ENCODE data around the gene DBNL.

The DBNL gene

DNA sequence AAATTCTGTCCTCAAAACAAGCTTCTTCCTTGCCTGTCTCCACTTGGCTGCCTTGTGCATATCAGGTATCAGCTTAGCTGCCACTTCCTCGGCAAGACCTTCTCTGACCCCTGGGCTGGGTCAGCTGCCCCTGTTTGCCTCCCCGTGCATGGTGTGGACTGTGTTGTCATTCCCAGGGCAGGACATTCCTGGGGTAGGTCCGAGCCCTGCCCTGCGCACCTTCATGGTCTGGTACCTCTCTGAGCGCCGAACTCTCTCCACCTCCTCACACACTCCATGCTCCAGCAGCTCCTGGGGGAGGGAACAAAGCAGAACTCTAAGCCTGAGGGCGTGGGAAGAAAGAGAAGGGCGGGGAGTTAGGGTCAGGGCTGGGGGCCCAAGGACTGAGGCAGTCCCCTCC is 34.0 kb downstream of the DBNL start:
- no peak for DNase-seq

GRCh38 chr7:44079331-44080021 is 35.0 kb downstream of the DBNL start:
- no peak for DNase-seq

DNA sequence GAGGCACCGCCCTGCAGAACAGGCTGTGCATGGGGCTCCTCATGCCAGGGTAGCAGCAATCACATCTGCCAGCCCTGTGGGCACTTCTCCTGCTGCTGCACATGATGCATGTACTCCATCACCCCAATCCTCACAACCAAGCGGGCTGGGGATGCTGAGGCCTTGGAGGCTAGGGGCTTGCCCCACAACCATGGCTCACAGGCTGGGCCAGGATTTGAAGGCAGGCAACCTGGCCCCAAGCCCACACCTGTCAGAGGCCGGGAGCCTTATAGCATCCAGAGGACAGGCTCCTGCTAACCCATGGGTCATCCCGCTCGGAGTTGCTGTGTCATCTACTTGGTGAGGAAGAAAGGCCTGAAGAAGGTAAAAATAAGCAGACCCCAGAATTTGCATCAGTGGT is 35.6 kb downstream of the DBNL start:
- no peak for DNase-seq

GRCh38 chr7:44080686-44081265 is 36.3 kb downstream of the DBNL start:
- no peak for DNase-seq

DNA sequence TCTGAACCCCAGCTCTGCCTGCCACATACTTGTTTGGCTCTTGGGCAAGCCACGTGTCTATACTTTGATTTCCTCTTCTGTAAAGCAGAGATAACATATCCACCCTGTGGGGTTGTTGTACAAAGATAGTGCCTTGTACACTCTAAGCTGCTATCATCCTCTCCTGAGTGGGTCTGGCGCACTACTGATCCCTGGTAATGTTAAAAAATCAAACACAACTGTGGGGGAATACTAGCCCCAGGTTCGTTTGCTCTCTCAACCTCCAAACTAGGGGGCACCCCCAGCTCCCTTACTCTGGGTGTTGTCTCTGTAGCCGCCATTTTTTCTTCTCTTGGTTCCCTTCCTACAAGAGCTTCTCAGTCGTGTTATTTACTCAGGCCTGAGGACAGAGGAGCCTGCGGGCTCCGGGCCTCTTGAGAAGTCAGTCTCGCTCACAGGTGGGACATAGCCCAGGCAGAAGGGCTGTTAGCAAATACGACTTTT is 36.8 kb downstream of the DBNL start:
- DNase-seq = no peak

DNA sequence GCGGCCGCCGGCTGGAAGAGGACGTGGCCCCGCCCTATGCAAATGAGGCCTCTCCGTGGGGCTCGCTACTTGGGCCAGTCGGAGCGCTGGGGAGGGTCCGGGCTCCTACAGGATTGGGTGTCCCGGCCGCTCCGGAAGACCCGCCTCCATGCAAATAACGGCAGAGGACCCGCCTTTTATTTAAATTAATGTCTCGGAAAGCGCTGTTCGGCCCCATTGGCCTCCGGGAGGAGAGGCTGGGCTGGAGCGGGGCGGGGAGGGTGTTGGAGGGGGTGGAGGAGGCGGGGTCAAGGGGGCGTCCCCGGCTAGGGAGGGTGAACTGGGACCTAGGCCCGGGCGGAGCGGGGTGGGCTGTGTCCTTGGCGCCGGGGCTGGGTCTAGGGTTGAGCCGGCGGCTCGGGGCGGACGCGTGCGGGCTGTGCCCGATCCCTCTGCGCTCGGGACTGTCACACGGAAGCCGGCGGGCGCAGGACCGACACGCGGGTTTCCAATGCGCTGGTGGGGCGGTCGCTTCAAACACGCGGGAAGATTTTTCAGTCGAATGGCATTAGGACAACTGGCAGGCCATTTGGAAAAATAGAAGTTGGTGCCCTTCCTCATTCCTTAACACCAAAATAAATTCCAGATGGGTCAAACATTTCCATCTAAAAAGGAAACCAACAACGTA is 38.2 kb downstream of the DBNL start:
- peak; percentile 99 for DNase-seq

- DNase-seq = no peak
These were observed 39.3 kb downstream of the DBNL start for GRCh38 chr7:44083796-44084195.

DNA sequence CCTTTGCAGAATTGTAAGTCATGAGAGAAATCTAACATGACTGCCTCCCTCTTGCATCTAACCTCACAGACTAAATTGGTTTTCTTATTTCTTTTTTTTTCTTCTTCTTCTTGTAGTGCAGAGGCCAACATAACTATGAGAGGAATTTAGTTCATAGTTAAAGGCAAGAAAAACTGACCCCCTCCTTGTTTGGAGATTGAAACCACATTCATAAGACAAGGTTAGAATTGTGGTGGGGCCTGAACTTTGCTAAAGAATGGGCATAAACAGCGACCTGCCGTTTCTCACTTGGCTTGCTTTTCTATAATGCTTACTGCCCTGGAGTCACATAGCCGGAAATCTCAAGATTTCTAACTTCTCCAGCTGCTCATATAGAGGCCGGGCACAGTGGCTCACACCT is 40.2 kb downstream of the DBNL start:
- DNase-seq = no peak

- no peak for DNase-seq
These were observed 41.0 kb downstream of the DBNL start for GRCh38 chr7:44085546-44085945.

DNA sequence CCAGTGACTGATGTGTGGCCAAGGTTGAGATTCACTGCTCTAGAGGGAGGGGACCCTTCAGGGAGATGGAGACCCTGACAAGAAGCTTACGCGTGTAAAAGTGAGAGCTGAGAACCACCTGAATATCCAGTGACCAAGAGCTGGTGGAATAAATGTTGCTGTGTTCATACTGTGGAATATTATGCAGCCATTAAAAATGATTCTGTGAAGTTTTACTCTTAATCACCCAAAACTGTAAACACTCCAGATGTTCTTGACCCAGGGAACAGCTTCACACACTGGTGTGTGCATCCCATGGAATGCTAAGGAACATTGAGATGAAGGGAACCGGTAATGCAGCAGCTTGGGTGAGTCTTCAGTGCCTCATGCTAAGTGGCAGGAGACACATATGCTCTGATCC is 42.1 kb downstream of the DBNL start:
- no peak for DNase-seq

- DNase-seq = no peak
These were observed 43.7 kb downstream of the DBNL start for GRCh38 chr7:44087911-44088838.

- DNase-seq = no peak
These were observed 48.7 kb downstream of the DBNL start for GRCh38 chr7:44093102-44093641.

- no peak for DNase-seq
These were observed 49.9 kb downstream of the DBNL start for GRCh38 chr7:44094365-44094764.

DNA sequence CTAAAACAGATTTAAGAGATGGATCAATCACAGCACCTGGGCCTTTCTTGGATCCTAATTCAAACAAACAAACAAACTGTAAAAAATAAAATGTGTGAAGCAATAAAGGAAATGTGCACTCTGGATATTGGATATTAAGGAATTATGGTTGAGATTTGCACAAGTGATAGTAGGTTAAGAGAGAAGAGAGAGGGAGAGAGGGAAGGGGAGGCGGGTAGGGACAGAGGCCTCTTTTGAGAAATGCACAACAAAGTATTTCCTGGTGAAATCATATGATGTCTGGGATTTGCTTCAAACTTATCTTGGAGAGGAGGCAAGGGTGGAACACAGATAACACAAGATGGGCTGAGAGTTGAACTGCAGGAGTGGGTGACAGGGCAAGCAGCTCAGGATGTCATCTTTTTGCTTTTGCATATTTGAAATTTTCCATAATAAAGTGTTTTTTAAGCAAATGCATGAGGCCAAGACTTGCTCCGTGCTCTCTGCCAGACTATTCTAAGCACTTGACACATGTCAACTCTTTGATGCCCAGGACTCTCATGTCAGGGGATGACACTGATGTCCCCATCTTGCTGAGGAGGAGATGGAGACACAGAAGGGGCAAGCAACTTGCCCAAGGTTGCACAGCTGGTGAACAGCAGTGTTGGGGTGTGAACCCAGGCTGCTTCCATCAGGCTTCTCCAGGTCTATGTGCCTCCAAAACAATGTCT is 50.5 kb downstream of the DBNL start:
- DNase-seq = no peak

DNA sequence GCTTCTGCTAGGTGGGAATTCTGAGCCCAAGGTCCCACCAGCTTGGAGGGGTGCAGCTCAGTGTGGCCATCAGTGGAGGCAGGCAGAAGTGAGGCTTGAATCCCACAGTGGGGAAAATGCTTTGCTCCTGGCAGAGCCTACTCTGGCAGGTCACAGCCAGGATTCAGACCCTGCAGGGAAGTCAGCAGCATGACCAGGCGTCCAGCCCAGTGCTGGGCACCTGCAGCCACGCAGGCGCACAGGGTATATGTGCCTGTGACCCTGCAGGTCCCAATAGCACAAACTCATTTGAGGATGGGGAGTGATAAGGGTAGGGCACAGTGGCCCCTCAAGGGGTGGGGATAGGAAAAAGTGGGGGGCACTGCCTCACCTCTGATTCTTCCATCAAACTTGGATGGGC is 51.3 kb downstream of the DBNL start:
- no peak for DNase-seq

DNA sequence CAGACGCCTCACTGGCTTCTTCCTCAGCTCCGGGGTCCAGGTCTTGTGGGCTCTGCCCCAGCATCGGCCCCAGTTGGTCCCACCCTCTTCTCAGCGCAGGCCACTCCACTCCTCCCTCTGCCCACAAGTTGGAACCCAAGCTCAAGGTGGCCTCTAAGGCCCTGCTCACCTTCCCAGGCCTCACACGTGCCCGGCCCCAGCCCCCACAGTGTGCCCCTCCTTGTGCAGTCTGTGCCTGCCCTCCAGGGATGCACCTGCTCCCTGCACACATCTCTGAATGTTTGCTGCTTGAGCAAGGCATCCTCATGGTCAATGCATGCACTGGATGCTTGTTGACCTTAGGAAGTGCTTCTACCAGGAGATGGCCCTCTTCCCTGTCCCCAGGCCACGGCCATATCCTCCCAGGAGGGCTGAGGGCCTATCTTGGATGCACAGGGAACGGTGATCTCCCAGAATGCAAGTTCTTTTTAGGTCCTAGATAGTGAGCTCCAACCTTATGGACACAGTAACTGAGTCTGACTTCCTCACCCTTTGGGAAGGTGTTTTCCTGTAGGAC is 51.9 kb downstream of the DBNL start:
- no peak for DNase-seq

- DNase-seq = no peak
These were observed 52.8 kb downstream of the DBNL start for GRCh38 chr7:44097064-44097932.

DNA sequence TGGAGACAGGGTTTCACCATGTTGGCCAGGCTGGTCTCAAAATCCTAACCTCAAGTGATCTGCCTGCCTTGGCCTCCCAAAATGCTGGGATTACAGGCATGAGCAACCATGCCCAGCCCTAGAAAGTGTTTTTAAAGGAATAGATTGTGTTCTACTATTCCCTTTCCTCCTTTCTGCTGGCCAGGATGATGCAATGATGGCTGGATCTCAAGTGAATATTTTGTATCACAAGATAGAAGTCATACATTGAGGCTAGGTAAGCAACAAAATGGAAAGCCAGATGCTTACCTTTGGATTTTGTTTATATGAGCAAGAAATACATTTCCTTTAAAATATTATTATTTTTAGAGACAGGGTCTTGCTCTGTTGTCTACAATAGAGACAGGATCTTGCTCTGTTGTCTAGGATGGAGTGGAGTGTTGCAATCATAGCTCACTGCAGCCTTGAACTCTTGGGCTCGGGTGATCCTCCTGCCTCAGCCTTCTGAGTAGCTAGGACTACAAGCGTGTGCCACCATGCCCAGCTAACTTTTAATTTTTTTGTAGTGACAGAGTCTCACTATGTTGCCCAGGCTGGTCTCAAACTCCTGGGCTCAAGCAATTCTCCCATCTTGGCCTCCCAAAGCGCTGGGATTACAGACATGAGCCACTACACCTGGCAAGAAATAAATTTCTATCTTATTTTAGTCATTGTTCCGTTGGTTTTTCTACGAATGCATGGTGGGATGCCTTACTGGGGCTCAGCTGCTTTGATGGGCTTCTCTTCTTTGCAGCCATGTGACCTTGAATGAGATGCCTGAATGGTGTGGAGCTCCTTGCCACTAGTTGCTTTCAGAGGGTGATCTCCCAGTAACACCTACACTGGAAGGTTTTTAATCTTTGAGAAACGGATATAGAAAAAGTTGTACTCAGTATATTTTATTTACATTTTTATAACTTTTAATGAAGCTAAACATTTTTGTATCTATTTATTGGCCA is 53.9 kb downstream of the DBNL start:
- DNase-seq = no peak

- DNase-seq = no peak
These were observed 55.2 kb downstream of the DBNL start for GRCh38 chr7:44099669-44100068.
